Neural cell (in vitro differentiated cells): Measurements from ENCODE around the gene CBL. TPM values are rescaled to one million over a fixed set of nuclear protein-coding genes. Genes with fewer than 3 reads are reported as not detected.

Experiments
- H2AFZ ChIP-seq: fragments of 200-600, 300-800 bp; sonication (generic), shearing (Covaris generic); 2 replicates; pipeline ENCODE4 v1.6.0; 2014; ENCODE audit warnings: low read depth, mild to moderate bottlenecking, antibody characterized with exemption, low read length, moderate library complexity
- H3F3A ChIP-seq: fragments of 200-600 bp; shearing (Covaris generic); 2 replicates; pipeline ENCODE4 v1.6.1; 2016; ENCODE audit warnings: mild to moderate bottlenecking, moderate library complexity, mixed read lengths, antibody characterized with exemption, low read length; ENCODE audit not compliant: insufficient read depth, poor library complexity, severe bottlenecking
- H3K27ac ChIP-seq: fragments of 200-600, 300-800 bp; sonication (generic), shearing (Covaris generic); 2 replicates; pipeline ENCODE4 v1.5.1; 2014; ENCODE audit warnings: mild to moderate bottlenecking, low read length, moderate library complexity
- H3K27me3 ChIP-seq: fragments of 300-800, 200-600 bp; sonication (generic), shearing (Covaris generic); 2 replicates; pipeline ENCODE4 v1.6.0; 2014; ENCODE audit warnings: mild to moderate bottlenecking, low read depth, low read length, moderate library complexity; ENCODE audit not compliant: insufficient read depth
- H3K36me3 ChIP-seq: fragments of 300-800, 200-600 bp; sonication (generic), shearing (Covaris generic); 2 replicates; pipeline ENCODE4 v1.5.1; 2014; ENCODE audit warnings: mild to moderate bottlenecking, antibody characterized with exemption, low read length, moderate library complexity; ENCODE audit not compliant: insufficient read depth
- H3K4me2 ChIP-seq: fragments of 300-800, 200-600 bp; sonication (generic), shearing (Covaris generic); 2 replicates; pipeline ENCODE4 v1.6.0; 2014; ENCODE audit warnings: mild to moderate bottlenecking, low read length
- H3K4me3 ChIP-seq: fragments of 300-800, 200-600 bp; sonication (generic), shearing (Covaris generic); 2 replicates; pipeline ENCODE4 v1.5.1; 2014; ENCODE audit warnings: mild to moderate bottlenecking, low read length, moderate library complexity
- H3K79me2 ChIP-seq: fragments of 200-600 bp; shearing (Covaris generic); replicated peaks from 2 replicates; pipeline ENCODE4 v1.6.0; 2014; ENCODE audit warnings: mild to moderate bottlenecking, low read length, moderate library complexity; ENCODE audit not compliant: insufficient read depth
- H3K9ac ChIP-seq: fragments of 300-800, 200-600 bp; sonication (generic), shearing (Covaris generic); 2 replicates; pipeline ENCODE4 v1.6.1; 2016; ENCODE audit warnings: mild to moderate bottlenecking, low read length, mixed read lengths
- H3K9me2 ChIP-seq: fragments of 200-600 bp; shearing (Covaris generic); 2 replicates; pipeline ENCODE4 v1.6.1; 2016; ENCODE audit warnings: mild to moderate bottlenecking, low read length, mixed read lengths; ENCODE audit not compliant: insufficient read depth
- H3K9me3 ChIP-seq: fragments of 200-600, 300-800 bp; sonication (generic), shearing (Covaris generic); 2 replicates; pipeline ENCODE4 v1.6.1; 2016; ENCODE audit warnings: mild to moderate bottlenecking, mixed run types, low read length, moderate library complexity, mixed read lengths
- H4K20me1 ChIP-seq: fragments of 200-600 bp; shearing (Covaris generic); 2 replicates; pipeline ENCODE4 v1.6.1; 2016; ENCODE audit warnings: mild to moderate bottlenecking, mixed run types; ENCODE audit not compliant: insufficient read depth
- CTCF ChIP-seq: fragments of 450-650 bp; IDR thresholded peaks from 2 replicates; pipeline ENCODE4 v1.5.1; 2014; ENCODE audit warnings: antibody characterized with exemption, mild to moderate bottlenecking, moderate library complexity; ENCODE audit not compliant: poor library complexity, severe bottlenecking
- EP300 ChIP-seq: fragments of 450-650 bp; conservative IDR thresholded peaks from 2 replicates; pipeline ENCODE4 v1.6.1; 2014; ENCODE audit warnings: antibody characterized with exemption, mild to moderate bottlenecking, moderate library complexity; ENCODE audit not compliant: poor library complexity, severe bottlenecking
- EZH2 ChIP-seq: fragments of 200-600, 300-800 bp; shearing (Covaris generic), sonication (generic); IDR thresholded peaks from 2 replicates; pipeline ENCODE4 v1.6.1; 2014; ENCODE audit warnings: antibody characterized with exemption, low read length, borderline replicate concordance, mild to moderate bottlenecking; ENCODE audit not compliant: insufficient read depth, poor library complexity, severe bottlenecking
- MXI1 ChIP-seq: fragments of 450-650 bp; conservative IDR thresholded peaks from 2 replicates; pipeline ENCODE4 v1.6.1; 2014; ENCODE audit warnings: antibody characterized with exemption, mild to moderate bottlenecking; ENCODE audit not compliant: poor library complexity, severe bottlenecking
- POLR2AphosphoS5 ChIP-seq: IDR thresholded peaks from 2 replicates; pipeline ENCODE4 v1.6.1; 2012
- RAD21 ChIP-seq: fragments of 450-650 bp; conservative IDR thresholded peaks from 2 replicates; pipeline ENCODE4 v1.6.1; 2014; ENCODE audit warnings: antibody characterized with exemption, mild to moderate bottlenecking, moderate library complexity
- REST ChIP-seq: IDR thresholded peaks from 2 replicates; pipeline ENCODE4 v1.6.1; 2012; ENCODE audit warnings: borderline replicate concordance
- SMC3 ChIP-seq: fragments of 450-650 bp; conservative IDR thresholded peaks from 2 replicates; pipeline ENCODE4 v1.6.1; 2014; ENCODE audit warnings: antibody characterized with exemption, mild to moderate bottlenecking, moderate library complexity; ENCODE audit not compliant: poor library complexity
- TAF1 ChIP-seq: IDR thresholded peaks from 2 replicates; pipeline ENCODE4 v1.6.1; 2012; ENCODE audit warnings: low read depth
- polyA plus RNA-seq: library from polyadenylated mRNA; depleted of rRNA; stranded (reverse); fragments of >200 nt; gene quantifications from 2 replicates; pipeline ENCODE4 v1.2.3, GENCODE V29; 2014

Gene CBL
- polyA plus RNA-seq, 1 donor from 2014 or later, result 10.5 TPM

- H3K9ac ChIP-seq, result no peak overlapping the region
- H3K79me2 ChIP-seq, result no peaks in the 10 kb centered on the region
- H3K4me2 ChIP-seq, result no peak overlapping the region
- H3K4me3 ChIP-seq, result peak overlapping the region; percentile 47
- peak overlapping the region; percentile 8 for H2AFZ ChIP-seq
- no peak overlapping the region for H3K27ac ChIP-seq
- no peaks in the 10 kb centered on the region for H3K9me2 ChIP-seq
- H3K27me3 ChIP-seq, result peaks cover 13% of the 10 kb centered on the region
- TF ChIP-seq REST (no peak), TAF1 (no peak)
- no peaks in the 10 kb centered on the region for H3K36me3 ChIP-seq
- H4K20me1 ChIP-seq, result no peaks in the 10 kb centered on the region
- H3K9me3 ChIP-seq, result no peaks in the 10 kb centered on the region
- no peaks in the 10 kb centered on the region for H3F3A ChIP-seq
Measured at GRCh38 chr11:119169282-119169719, 36.8 kb upstream of the CBL start.

GRCh38 chr11:119172513-119172912, 33.6 kb upstream of the CBL start:
- Histone ChIP-seq H3K79me2 (no peaks in the 10 kb centered on the region), H3K9me3 (no peaks in the 10 kb centered on the region), H3K4me2 (no peak overlapping the region), H3K36me3 (no peaks in the 10 kb centered on the region), H3F3A (no peaks in the 10 kb centered on the region), H3K27me3 (peaks cover 13% of the 10 kb centered on the region), H4K20me1 (no peaks in the 10 kb centered on the region), H2AFZ (no peak overlapping the region), H3K4me3 (no peak overlapping the region), H3K9ac (no peak overlapping the region), H3K9me2 (no peaks in the 10 kb centered on the region), H3K27ac (no peak overlapping the region)
- TF ChIP-seq MXI1, result no peak
- TF ChIP-seq EP300, result no peak
- no peak for TF ChIP-seq EZH2
- TF ChIP-seq POLR2AphosphoS5, result no peak
- TF ChIP-seq SMC3, result no peak
- TF ChIP-seq CTCF, result no peak
- no peak for TF ChIP-seq TAF1
- no peak for TF ChIP-seq REST
- TF ChIP-seq RAD21, result no peak
